Osteocyte (in vitro differentiated cells): ENCODE data around the gene PHLDA1. TPM values are rescaled to one million over a fixed set of nuclear protein-coding genes. Genes with fewer than 3 reads are reported as not detected.

Source experiments
- DNase-seq: peaks from one replicate; pipeline ENCODE4 v3.0.0; 2021; ENCODE audit warnings: mixed read lengths; ENCODE audit not compliant: unreplicated experiment; ENCODE audit errors: extremely low spot score
- H3K27ac Mint-ChIP-seq: one replicate; pipeline ENCODE4 v1.8.0; 2021; ENCODE audit warnings: mild to moderate bottlenecking, mixed read lengths; ENCODE audit not compliant: unreplicated experiment
- H3K27me3 Mint-ChIP-seq: one replicate; pipeline ENCODE4 v1.8.0; 2021; ENCODE audit warnings: mixed read lengths; ENCODE audit not compliant: unreplicated experiment
- H3K36me3 Mint-ChIP-seq: one replicate; pipeline ENCODE4 v1.8.0; 2021; ENCODE audit warnings: mixed read lengths; ENCODE audit not compliant: unreplicated experiment
- H3K4me1 Mint-ChIP-seq: one replicate; pipeline ENCODE4 v1.8.0; 2021; ENCODE audit warnings: mixed read lengths; ENCODE audit not compliant: unreplicated experiment
- H3K4me3 Mint-ChIP-seq: one replicate; pipeline ENCODE4 v1.8.0; 2021; ENCODE audit warnings: mild to moderate bottlenecking, moderate library complexity, mixed read lengths; ENCODE audit not compliant: unreplicated experiment
- H3K9me3 Mint-ChIP-seq: one replicate; pipeline ENCODE4 v1.8.0; 2021; ENCODE audit warnings: mixed read lengths; ENCODE audit not compliant: unreplicated experiment
- CTCF ChIP-seq: fragments of 200-600 bp; sonication (generic); IDR thresholded peaks from 2 replicates; pipeline ENCODE4 v1.5.0; 2021; ENCODE audit warnings: antibody characterized with exemption, mild to moderate bottlenecking, moderate library complexity
- long read RNA-seq: library from polyadenylated mRNA; unstranded; transcript quantifications from one replicate; pipeline ENCODE4 v2.0.0, GENCODE V29; 2021
- total RNA-seq: library from RNA; stranded (reverse); gene quantifications from 2 replicates; pipeline ENCODE4 v1.2.1, GENCODE V29; 2021

PHLDA1 gene
- total RNA-seq = 52.0 and 53.7 TPM in 2 replicates
- long read RNA-seq, full-length matches to known transcripts = 10 of 28 reads
- long read RNA-seq, partial matches to known transcripts = 0 of 28 reads
- long read RNA-seq, other reads (novel, unspliced or antisense) = 18 of 28 reads

DNA sequence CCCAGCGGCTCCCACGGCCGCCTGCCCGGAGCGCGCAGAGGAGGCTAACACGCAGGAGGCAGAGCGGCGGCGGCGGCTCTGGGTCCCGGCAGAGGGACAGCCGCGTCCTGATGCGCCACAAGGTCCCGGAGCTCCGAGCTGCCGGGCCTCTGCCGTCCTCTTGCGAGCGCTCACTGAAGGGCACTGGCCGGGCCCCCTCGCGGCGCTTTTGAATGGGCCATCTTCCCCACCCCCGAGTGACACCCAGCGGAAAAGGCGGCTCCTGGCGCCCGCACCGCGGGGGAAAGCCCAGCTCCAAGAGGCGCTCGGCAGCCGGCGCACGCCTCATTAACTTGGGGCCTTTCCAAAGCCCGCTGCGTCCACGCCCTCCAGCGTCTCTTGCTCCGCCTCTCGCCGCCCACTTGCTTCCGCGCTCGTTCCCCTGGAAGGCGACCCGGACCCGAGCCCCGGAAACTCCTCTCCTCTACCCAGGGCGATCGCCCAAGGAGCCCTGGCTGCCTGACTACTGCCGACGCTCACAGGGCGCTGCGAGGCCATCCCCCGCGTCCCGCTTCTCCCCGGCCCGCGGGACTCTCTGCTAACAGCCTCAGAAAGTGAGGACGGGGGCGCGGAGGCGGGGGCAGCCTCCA, at the start of gene PHLDA1:
PHLDA1 (minus strand) TSS at position 363 of the 629 bp plus-strand sequence.
- DNase-seq = peak; percentile 97
- Mint-ChIP-seq H3K4me1 (peaks cover 38% of the 10 kb centered on the region), H3K4me3 (peak within 1 kb of the TSS; percentile 96), H3K27ac (peak within 1 kb of the TSS; percentile 95), H3K9me3 (no peaks in the 10 kb centered on the region), H3K27me3 (no peaks in the 10 kb centered on the region), H3K36me3 (peaks cover 16% of the 10 kb centered on the region)
- peak; percentile 77 for TF ChIP-seq CTCF

- H3K4me1 Mint-ChIP-seq = peaks cover 48% of the 10 kb centered on the region
- peaks cover 8% of the 10 kb centered on the region for H3K9me3 Mint-ChIP-seq
- peaks cover 22% of the 10 kb centered on the region for H3K36me3 Mint-ChIP-seq
- TF ChIP-seq CTCF = peak; percentile 24
- no peak overlapping the region for H3K4me3 Mint-ChIP-seq
- no peak for DNase-seq
- H3K27me3 Mint-ChIP-seq = no peaks in the 10 kb centered on the region
- no peak overlapping the region for H3K27ac Mint-ChIP-seq
Observed at GRCh38 chr12:76080729-76081415, 49.3 kb upstream of the PHLDA1 start.

GRCh38 chr12:76080017-76080728, 48.6 kb upstream of the PHLDA1 start:
- Mint-ChIP-seq H3K9me3 (peaks cover 8% of the 10 kb centered on the region), H3K27ac (no peak overlapping the region), H3K4me3 (no peak overlapping the region), H3K36me3 (peaks cover 22% of the 10 kb centered on the region), H3K27me3 (no peaks in the 10 kb centered on the region), H3K4me1 (peaks cover 45% of the 10 kb centered on the region)
- DNase-seq = no peak
- TF ChIP-seq CTCF = no peak

DNA sequence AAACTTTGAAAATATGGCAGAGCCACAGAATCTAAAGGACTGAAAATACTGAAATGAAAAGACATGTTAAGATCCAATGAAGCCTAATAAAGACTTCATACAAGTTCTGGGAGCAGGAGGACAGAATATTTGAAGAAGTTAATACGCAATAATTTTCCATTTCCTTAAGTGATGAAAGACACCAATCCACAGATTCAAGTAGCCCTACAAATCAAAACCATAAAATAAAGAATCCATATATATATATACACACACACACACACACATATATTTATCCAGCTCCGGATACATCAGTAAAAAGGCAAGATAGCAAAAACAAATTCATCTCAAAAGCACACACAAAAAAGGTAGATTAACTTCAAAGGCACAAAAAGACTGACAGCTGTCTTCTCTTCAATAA, 47.2 kb upstream of the PHLDA1 start:
- DNase-seq = no peak
- peaks cover 8% of the 10 kb centered on the region for H3K9me3 Mint-ChIP-seq
- peaks cover 48% of the 10 kb centered on the region for H3K4me1 Mint-ChIP-seq
- TF ChIP-seq CTCF = no peak
- peaks cover 22% of the 10 kb centered on the region for H3K36me3 Mint-ChIP-seq
- no peaks in the 10 kb centered on the region for H3K27me3 Mint-ChIP-seq
- H3K27ac Mint-ChIP-seq = no peak overlapping the region
- H3K4me3 Mint-ChIP-seq = no peak overlapping the region

- Mint-ChIP-seq H3K27me3 (no peaks in the 10 kb centered on the region), H3K4me3 (no peak overlapping the region), H3K36me3 (peaks cover 39% of the 10 kb centered on the region), H3K9me3 (peaks cover 8% of the 10 kb centered on the region), H3K4me1 (peaks cover 42% of the 10 kb centered on the region), H3K27ac (no peak overlapping the region)
- TF ChIP-seq CTCF = no peak
- no peak for DNase-seq
Observed at GRCh38 chr12:76075448-76075847, 43.9 kb upstream of the PHLDA1 start.
